SK-N-SH treated with all-trans-retinoic acid at 6 μM for 48 hours (cell line): Measurements from ENCODE around the gene CFAP74.

Source experiments
- ATAC-seq: fragments of 200-7000 bp; cut with Tn5 transposase; 3 replicates; pipeline ENCODE4 v1.9.1; 2020; ENCODE audit warnings: mild to moderate bottlenecking, moderate library complexity
- ARNTL ChIP-seq: fragments of 450-650 bp; formaldehyde crosslinking; IDR thresholded peaks from 2 replicates; pipeline ENCODE4 v1.5.0; 2020; ENCODE audit warnings: low read depth, mild to moderate bottlenecking, moderate library complexity, borderline replicate concordance
- ESRRG ChIP-seq: fragments of 250-450 bp; sonication (Bioruptor Pico); IDR thresholded peaks from 2 replicates; pipeline ENCODE4 v1.6.1; 2021; ENCODE audit warnings: mild to moderate bottlenecking
- GLIS3 ChIP-seq: fragments of 250-450 bp; sonication (Bioruptor Pico); IDR thresholded peaks from 2 replicates; pipeline ENCODE4 v1.5.0; 2020; ENCODE audit warnings: mild to moderate bottlenecking, moderate library complexity
- ISL1 ChIP-seq: fragments of 250-450 bp; sonication (Bioruptor Pico); IDR thresholded peaks from 2 replicates; pipeline ENCODE4 v2.1.2; 2022; ENCODE audit warnings: mild to moderate bottlenecking, moderate library complexity
- OSR1 ChIP-seq: fragments of 250-450 bp; sonication (Bioruptor Pico); IDR thresholded peaks from 2 replicates; pipeline ENCODE4 v1.8.0; 2022; ENCODE audit warnings: moderate library complexity, mild to moderate bottlenecking, inconsistent platforms
- PPARA ChIP-seq: fragments of 250-450 bp; sonication (Bioruptor Pico); IDR thresholded peaks from 2 replicates; pipeline ENCODE4 v1.5.0; 2020; ENCODE audit warnings: mild to moderate bottlenecking, borderline replicate concordance
- RARB ChIP-seq: fragments of 250-450 bp; sonication (Bioruptor Pico); IDR thresholded peaks from 2 replicates; pipeline ENCODE4 v1.8.0; 2021; ENCODE audit warnings: mild to moderate bottlenecking, moderate library complexity
- TOX ChIP-seq: fragments of 250-450 bp; sonication (Bioruptor Pico); IDR thresholded peaks from 2 replicates; pipeline ENCODE4 v1.8.0; 2021; ENCODE audit warnings: mild to moderate bottlenecking, moderate library complexity, borderline replicate concordance
- ZC3H10 ChIP-seq: fragments of 250-450 bp; sonication (Bioruptor Pico); IDR thresholded peaks from 2 replicates; pipeline ENCODE4 v1.5.1; 2021; ENCODE audit warnings: mild to moderate bottlenecking, moderate library complexity
- ZFP3 ChIP-seq: fragments of 250-450 bp; sonication (Bioruptor Pico); IDR thresholded peaks from 2 replicates; pipeline ENCODE4 v1.5.0; 2020; ENCODE audit warnings: mild to moderate bottlenecking, moderate library complexity
- ZNF565 ChIP-seq: fragments of 450-650 bp; formaldehyde crosslinking; conservative IDR thresholded peaks from 2 replicates; pipeline ENCODE4 v1.5.0; 2020; ENCODE audit warnings: low read depth, mild to moderate bottlenecking, moderate library complexity
- ZNF70 ChIP-seq: fragments of 450-650 bp; formaldehyde crosslinking; IDR thresholded peaks from 2 replicates; pipeline ENCODE4 v1.5.0; 2020; ENCODE audit warnings: mild to moderate bottlenecking, moderate library complexity
- ZNF8 ChIP-seq: fragments of 450-650 bp; formaldehyde crosslinking; IDR thresholded peaks from 2 replicates; pipeline ENCODE4 v1.5.0; 2020; ENCODE audit warnings: mild to moderate bottlenecking, moderate library complexity
- TF ChIP-seq, protein P1 (sequence below): fragments of 250-450 bp; sonication (Bioruptor Pico); IDR thresholded peaks from 2 replicates; pipeline ENCODE4 v1.5.0; 2020; ENCODE audit warnings: mild to moderate bottlenecking, moderate library complexity
- TF ChIP-seq, protein P2 (sequence below): fragments of 250-450 bp; sonication (Bioruptor Pico); IDR thresholded peaks from 2 replicates; pipeline ENCODE4 v1.8.0; 2021; ENCODE audit warnings: low read depth, mild to moderate bottlenecking, moderate library complexity, borderline replicate concordance
- TF ChIP-seq, protein P3 (sequence below): fragments of 250-450 bp; sonication (Bioruptor Pico); IDR thresholded peaks from 2 replicates; pipeline ENCODE4 v1.5.1; 2021; ENCODE audit warnings: mild to moderate bottlenecking, moderate library complexity
- TF ChIP-seq, protein P4 (sequence below): fragments of 250-450 bp; sonication (Bioruptor Pico); IDR thresholded peaks from 2 replicates; pipeline ENCODE4 v1.5.1; 2020; ENCODE audit warnings: low read depth, mild to moderate bottlenecking, moderate library complexity

The CFAP74 gene

DNA sequence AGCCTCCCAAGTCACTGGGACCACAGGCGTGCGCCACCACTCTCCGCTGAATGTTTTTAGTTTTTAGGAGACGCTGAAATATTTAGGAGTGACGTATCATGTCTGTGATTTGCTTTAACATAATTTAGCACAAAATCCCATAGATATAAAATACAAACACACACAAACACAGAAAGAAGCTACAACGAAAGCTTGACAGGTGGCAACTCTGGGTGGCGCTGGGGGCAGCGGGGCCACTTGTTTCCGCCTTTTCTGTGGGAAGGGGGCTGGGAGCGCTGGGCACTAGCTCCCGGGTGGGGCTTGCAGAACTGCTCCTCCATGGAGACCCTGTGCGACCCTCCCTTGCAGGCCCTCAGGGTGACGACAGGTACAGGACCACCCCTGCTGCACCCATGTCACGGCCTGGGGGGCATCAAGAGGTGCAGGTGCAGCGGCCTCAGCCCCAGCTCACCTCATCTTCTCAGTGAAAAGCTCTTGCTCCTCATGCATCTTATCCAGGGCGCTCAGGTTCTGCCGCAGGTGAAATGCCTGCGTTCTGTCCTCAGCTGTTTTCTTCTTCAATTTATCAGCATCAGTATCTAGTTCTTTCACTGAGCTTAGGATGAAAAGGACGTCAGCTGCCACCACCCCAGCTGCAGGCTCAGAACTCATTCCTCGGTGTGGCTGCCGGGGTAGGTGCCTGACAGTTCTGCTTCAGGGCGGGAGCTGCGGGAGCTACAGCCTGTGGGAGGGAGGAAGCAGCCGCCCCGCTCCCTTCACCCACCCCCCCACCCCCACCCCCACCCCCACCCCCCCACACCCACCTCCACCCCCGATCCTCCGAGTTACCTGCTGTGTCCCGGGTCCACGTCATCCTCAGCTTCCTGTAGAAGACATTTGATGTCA lies 15.3 kb downstream of the CFAP74 start (continued):
- TF ChIP-seq, protein P1, sequence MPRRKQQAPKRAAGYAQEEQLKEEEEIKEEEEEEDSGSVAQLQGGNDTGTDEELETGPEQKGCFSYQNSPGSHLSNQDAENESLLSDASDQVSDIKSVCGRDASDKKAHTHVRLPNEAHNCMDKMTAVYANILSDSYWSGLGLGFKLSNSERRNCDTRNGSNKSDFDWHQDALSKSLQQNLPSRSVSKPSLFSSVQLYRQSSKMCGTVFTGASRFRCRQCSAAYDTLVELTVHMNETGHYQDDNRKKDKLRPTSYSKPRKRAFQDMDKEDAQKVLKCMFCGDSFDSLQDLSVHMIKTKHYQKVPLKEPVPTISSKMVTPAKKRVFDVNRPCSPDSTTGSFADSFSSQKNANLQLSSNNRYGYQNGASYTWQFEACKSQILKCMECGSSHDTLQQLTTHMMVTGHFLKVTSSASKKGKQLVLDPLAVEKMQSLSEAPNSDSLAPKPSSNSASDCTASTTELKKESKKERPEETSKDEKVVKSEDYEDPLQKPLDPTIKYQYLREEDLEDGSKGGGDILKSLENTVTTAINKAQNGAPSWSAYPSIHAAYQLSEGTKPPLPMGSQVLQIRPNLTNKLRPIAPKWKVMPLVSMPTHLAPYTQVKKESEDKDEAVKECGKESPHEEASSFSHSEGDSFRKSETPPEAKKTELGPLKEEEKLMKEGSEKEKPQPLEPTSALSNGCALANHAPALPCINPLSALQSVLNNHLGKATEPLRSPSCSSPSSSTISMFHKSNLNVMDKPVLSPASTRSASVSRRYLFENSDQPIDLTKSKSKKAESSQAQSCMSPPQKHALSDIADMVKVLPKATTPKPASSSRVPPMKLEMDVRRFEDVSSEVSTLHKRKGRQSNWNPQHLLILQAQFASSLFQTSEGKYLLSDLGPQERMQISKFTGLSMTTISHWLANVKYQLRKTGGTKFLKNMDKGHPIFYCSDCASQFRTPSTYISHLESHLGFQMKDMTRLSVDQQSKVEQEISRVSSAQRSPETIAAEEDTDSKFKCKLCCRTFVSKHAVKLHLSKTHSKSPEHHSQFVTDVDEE (CRISPR knock-in tag), result no peak
- TF ChIP-seq ZNF8 (CRISPR knock-in tag), result no peak
- TF ChIP-seq, protein P2, sequence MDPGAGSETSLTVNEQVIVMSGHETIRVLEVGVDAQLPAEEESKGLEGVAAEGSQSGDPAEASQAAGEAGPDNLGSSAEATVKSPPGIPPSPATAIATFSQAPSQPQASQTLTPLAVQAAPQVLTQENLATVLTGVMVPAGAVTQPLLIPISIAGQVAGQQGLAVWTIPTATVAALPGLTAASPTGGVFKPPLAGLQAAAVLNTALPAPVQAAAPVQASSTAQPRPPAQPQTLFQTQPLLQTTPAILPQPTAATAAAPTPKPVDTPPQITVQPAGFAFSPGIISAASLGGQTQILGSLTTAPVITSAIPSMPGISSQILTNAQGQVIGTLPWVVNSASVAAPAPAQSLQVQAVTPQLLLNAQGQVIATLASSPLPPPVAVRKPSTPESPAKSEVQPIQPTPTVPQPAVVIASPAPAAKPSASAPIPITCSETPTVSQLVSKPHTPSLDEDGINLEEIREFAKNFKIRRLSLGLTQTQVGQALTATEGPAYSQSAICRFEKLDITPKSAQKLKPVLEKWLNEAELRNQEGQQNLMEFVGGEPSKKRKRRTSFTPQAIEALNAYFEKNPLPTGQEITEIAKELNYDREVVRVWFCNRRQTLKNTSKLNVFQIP (CRISPR knock-in tag), result no peak
- no peak for TF ChIP-seq RARB
- no peak for TF ChIP-seq ZC3H10 (CRISPR knock-in tag)
- no peak for TF ChIP-seq ISL1 (CRISPR knock-in tag)
- no peak for TF ChIP-seq OSR1 (CRISPR knock-in tag)

DNA sequence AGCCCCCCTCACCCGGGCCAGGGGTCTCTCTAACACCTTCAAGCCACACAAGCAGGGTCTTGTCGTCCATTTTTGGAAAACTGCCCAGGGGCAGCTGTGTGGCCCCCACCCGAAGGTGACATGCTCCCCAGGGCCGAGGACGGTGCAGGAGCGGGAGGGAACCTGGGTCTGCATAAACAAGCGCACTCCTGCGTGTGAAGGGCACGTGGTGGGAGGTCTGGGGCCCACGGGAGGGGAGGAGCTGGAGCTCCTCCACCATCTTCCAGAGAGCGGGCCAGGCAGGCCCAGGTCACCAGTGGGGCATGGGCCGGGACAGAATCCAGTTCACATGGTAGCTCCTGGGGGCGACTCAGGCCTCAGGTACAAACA lies 16.5 kb downstream of the CFAP74 start:
- TF ChIP-seq GLIS3 (CRISPR knock-in tag) (no peak), ZC3H10 (CRISPR knock-in tag) (no peak), TOX (CRISPR knock-in tag) (no peak), ZFP3 (no peak), ISL1 (CRISPR knock-in tag) (no peak), ESRRG (CRISPR knock-in tag) (no peak), RARB (no peak), ARNTL (CRISPR knock-in tag) (no peak), ZNF565 (CRISPR knock-in tag) (no peak), ZNF8 (CRISPR knock-in tag) (no peak), OSR1 (CRISPR knock-in tag) (no peak), PPARA (no peak), ZNF70 (CRISPR knock-in tag) (no peak)
- TF ChIP-seq, protein P1 (CRISPR knock-in tag), result no peak
- TF ChIP-seq, protein P2 (CRISPR knock-in tag), result no peak
- TF ChIP-seq, protein P3, sequence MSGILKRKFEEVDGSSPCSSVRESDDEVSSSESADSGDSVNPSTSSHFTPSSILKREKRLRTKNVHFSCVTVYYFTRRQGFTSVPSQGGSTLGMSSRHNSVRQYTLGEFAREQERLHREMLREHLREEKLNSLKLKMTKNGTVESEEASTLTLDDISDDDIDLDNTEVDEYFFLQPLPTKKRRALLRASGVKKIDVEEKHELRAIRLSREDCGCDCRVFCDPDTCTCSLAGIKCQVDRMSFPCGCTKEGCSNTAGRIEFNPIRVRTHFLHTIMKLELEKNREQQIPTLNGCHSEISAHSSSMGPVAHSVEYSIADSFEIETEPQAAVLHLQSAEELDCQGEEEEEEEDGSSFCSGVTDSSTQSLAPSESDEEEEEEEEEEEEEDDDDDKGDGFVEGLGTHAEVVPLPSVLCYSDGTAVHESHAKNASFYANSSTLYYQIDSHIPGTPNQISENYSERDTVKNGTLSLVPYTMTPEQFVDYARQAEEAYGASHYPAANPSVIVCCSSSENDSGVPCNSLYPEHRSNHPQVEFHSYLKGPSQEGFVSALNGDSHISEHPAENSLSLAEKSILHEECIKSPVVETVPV (CRISPR knock-in tag), result no peak
- TF ChIP-seq, protein P4, sequence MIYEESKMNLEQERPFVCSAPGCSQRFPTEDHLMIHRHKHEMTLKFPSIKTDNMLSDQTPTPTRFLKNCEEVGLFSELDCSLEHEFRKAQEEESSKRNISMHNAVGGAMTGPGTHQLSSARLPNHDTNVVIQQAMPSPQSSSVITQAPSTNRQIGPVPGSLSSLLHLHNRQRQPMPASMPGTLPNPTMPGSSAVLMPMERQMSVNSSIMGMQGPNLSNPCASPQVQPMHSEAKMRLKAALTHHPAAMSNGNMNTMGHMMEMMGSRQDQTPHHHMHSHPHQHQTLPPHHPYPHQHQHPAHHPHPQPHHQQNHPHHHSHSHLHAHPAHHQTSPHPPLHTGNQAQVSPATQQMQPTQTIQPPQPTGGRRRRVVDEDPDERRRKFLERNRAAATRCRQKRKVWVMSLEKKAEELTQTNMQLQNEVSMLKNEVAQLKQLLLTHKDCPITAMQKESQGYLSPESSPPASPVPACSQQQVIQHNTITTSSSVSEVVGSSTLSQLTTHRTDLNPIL (CRISPR knock-in tag), result no peak

More for the DNA sequence above, 16.5 kb downstream of the CFAP74 start:
- no peak for ATAC-seq
